ENCODE results near the gene MSX2. TPM values are rescaled to one million over a fixed set of nuclear protein-coding genes. Genes with fewer than 3 reads are reported as not detected.

The MSX2 gene
- total and polyA plus RNA-seq, 2 donors (not counting 1 experiment from before 2014, with no cell fraction given), result not detected

DNA sequence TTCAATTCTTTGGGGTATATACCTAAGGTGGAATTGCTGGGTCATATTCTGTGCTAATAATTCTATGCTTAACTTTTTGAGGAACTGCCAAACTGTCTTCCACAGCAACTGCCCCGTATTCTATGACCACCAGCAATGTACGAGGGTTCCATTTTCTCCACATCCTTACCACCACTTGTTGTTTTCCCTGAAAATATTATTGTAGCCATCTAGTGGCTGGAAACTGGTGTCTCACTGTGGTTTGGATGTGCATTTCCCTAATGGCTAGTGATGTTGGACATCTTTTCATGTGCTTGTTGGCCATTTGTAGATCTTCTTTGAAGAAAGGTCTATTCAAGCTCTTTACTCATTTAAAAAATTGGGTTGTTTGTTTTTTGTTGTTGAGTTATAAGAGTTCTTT is 30.7 kb downstream of the MSX2 start:
- POLR2A ChIA-PET, result no interaction called here

DNA sequence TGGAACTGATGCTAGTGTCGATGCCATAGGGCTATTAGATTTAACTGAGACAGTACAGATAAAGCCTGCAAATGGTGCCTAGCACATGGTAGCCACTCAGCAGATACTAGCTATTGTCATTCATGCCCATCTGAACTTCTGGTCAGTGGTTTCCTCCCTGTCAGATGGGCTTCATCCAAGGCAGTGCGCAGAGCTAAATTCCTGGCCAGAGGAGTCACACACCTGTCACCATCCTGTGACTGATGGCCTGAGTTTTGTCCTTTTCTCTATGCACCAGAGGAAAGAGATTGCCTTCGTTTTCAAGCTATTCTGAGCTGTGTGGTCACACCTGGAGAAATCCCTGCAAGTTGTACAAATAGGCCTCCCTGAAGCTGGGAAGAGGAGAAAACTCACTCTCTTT is 34.7 kb downstream of the MSX2 start:
- H3K4me2 ChIP-seq (replicated peaks; ENCODE audit: low read depth, low read length, poor library complexity, severe bottlenecking), result no peak overlapping the region
- no peak overlapping the region for H3K9ac ChIP-seq (ENCODE audit: low read length)
- CTCF ChIA-PET, result no interaction called here
- no peak overlapping the region for H2AFZ ChIP-seq (ENCODE audit: insufficient read depth, low read depth, low read length, poor library complexity, severe bottlenecking)
- TF ChIP-seq EZH2 (IDR thresholded peaks at IDR 0.05; ENCODE audit: borderline replicate concordance, insufficient read depth, low read depth, low read length, poor library complexity, severe bottlenecking), result no peak
- TF ChIP-seq, protein P1, sequence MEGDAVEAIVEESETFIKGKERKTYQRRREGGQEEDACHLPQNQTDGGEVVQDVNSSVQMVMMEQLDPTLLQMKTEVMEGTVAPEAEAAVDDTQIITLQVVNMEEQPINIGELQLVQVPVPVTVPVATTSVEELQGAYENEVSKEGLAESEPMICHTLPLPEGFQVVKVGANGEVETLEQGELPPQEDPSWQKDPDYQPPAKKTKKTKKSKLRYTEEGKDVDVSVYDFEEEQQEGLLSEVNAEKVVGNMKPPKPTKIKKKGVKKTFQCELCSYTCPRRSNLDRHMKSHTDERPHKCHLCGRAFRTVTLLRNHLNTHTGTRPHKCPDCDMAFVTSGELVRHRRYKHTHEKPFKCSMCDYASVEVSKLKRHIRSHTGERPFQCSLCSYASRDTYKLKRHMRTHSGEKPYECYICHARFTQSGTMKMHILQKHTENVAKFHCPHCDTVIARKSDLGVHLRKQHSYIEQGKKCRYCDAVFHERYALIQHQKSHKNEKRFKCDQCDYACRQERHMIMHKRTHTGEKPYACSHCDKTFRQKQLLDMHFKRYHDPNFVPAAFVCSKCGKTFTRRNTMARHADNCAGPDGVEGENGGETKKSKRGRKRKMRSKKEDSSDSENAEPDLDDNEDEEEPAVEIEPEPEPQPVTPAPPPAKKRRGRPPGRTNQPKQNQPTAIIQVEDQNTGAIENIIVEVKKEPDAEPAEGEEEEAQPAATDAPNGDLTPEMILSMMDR (IDR thresholded peaks at IDR 0.05), result no peak
- H3K27me3 ChIP-seq (replicated peaks in 1 of 4; ENCODE audit: control extremely low read depth in 1 of 4, control insufficient read depth in 3 of 4, insufficient read depth in 4 of 4, low read length in 3 of 4), result no peaks in the 10 kb centered on the region
- H3K4me3 ChIP-seq (ENCODE audit: control extremely low read depth in 1 of 5, extremely low read depth in 1 of 5, insufficient read depth in 1 of 5, low read depth in 2 of 5, low read length in 4 of 5), result no peak overlapping the region
- H3K9me3 ChIP-seq (ENCODE audit: control extremely low read depth in 1 of 3, control insufficient read depth in 2 of 3, insufficient read depth in 1 of 3, low read length in 2 of 3), result peaks cover 0 to 7% (median 0%) of the 10 kb centered on the region in 3 donors
- Mint-ChIP-seq H3K4me3 (no peak overlapping the region), H3K4me1 (no peaks in the 10 kb centered on the region), H3K9me3 (ENCODE audit: insufficient read depth) (no peaks in the 10 kb centered on the region), H3K27me3 (peaks cover 4% of the 10 kb centered on the region), H3K27ac (no peak overlapping the region)
- DNase-seq (no peak), ATAC-seq (ENCODE audit: low read depth) (no peak)
- H3K4me1 ChIP-seq (ENCODE audit: control insufficient read depth in 2 of 2, insufficient read depth in 2 of 2, low read length in 2 of 2), result no peaks in the 10 kb centered on the region
- POLR2A ChIA-PET, result no interaction called here
- H3K79me2 ChIP-seq (ENCODE audit: control insufficient read depth, insufficient read depth, low read length), result no peaks in the 10 kb centered on the region
- no peaks in the 10 kb centered on the region for H4K20me1 ChIP-seq (ENCODE audit: control insufficient read depth, insufficient read depth, low read length, poor library complexity, severe bottlenecking)
- intact Hi-C loops (cut with micrococcal nuclease), result no loop called here
- 95% methylated on average over 2 of the region's 3 CpGs for WGBS (ENCODE audit: insufficient coverage)
- no peaks in the 10 kb centered on the region for H3K36me3 ChIP-seq (replicated peaks in 1 of 2; ENCODE audit: control extremely low read depth in 1 of 2, control insufficient read depth in 1 of 2, extremely low read depth in 1 of 2, insufficient read depth in 2 of 2, low read length in 1 of 2)
- H3K27ac ChIP-seq (ENCODE audit: low read length in 2 of 2), result no peak overlapping the region

More for the DNA sequence above, 30.7 kb downstream of the MSX2 start:
- Histone ChIP-seq H3K4me3 (ENCODE audit: control extremely low read depth in 1 of 5, extremely low read depth in 1 of 5, insufficient read depth in 1 of 5, low read depth in 2 of 5, low read length in 4 of 5) (no peak overlapping the region), H3K36me3 (replicated peaks in 1 of 2; ENCODE audit: control extremely low read depth in 1 of 2, control insufficient read depth in 1 of 2, extremely low read depth in 1 of 2, insufficient read depth in 2 of 2, low read length in 1 of 2) (no peaks in the 10 kb centered on the region), H3K4me1 (ENCODE audit: control insufficient read depth in 2 of 2, insufficient read depth in 2 of 2, low read length in 2 of 2) (no peaks in the 10 kb centered on the region), H3K4me2 (replicated peaks; ENCODE audit: low read depth, low read length, poor library complexity, severe bottlenecking) (no peak overlapping the region), H3K9ac (ENCODE audit: low read length) (no peak overlapping the region), H3K27me3 (replicated peaks in 1 of 4; ENCODE audit: control extremely low read depth in 1 of 4, control insufficient read depth in 3 of 4, insufficient read depth in 4 of 4, low read length in 3 of 4) (peaks cover 0 to 13% (median 8%) of the 10 kb centered on the region in 4 experiments), H3K27ac (ENCODE audit: low read length in 2 of 2) (no peak overlapping the region), H3K79me2 (ENCODE audit: control insufficient read depth, insufficient read depth, low read length) (no peaks in the 10 kb centered on the region), H4K20me1 (ENCODE audit: control insufficient read depth, insufficient read depth, low read length, poor library complexity, severe bottlenecking) (no peaks in the 10 kb centered on the region), H3K9me3 (ENCODE audit: control extremely low read depth in 1 of 3, control insufficient read depth in 2 of 3, insufficient read depth in 1 of 3, low read length in 2 of 3) (peaks cover 0 to 11% (median 0%) of the 10 kb centered on the region in 3 donors), H2AFZ (ENCODE audit: insufficient read depth, low read depth, low read length, poor library complexity, severe bottlenecking) (no peak overlapping the region)
- Mint-ChIP-seq H3K4me1 (no peaks in the 10 kb centered on the region), H3K9me3 (ENCODE audit: insufficient read depth) (no peaks in the 10 kb centered on the region), H3K4me3 (no peak overlapping the region), H3K27ac (no peak overlapping the region), H3K27me3 (peaks cover 26% of the 10 kb centered on the region)
- no CpG with 5 or more reads among the region's 2 CpGs for WGBS (ENCODE audit: insufficient coverage)
- CTCF ChIA-PET, result no interaction called here
- ATAC-seq (ENCODE audit: low read depth) (no peak), DNase-seq (no peak)
- intact Hi-C loops (cut with micrococcal nuclease), result no loop called here
- TF ChIP-seq, protein P1 (IDR thresholded peaks at IDR 0.05), result no peak
- no peak for TF ChIP-seq EZH2 (IDR thresholded peaks at IDR 0.05; ENCODE audit: borderline replicate concordance, insufficient read depth, low read depth, low read length, poor library complexity, severe bottlenecking)
